LHCN-M2 (cell line): ENCODE data around the gene UBASH3B. TPM values are rescaled to one million over a fixed set of nuclear protein-coding genes. Genes with fewer than 3 reads are reported as not detected.

Experiments
- DNase-seq: peaks from one replicate; pipeline ENCODE4 v3.0.0-alpha.2; 2012; ENCODE audit warnings: low read depth
- total RNA-seq: library from RNA; depleted of rRNA; stranded (reverse); fragments of >200 nt; gene quantifications from 2 replicates; pipeline ENCODE4 v1.2.3, GENCODE V29; 2014

UBASH3B gene
- total RNA-seq, 1 experiment from 2014 or later: 8.0 TPM

- no peak for DNase-seq
Observed at GRCh38 chr11:122676638-122677037, 21.1 kb downstream of the UBASH3B start.

- DNase-seq: no peak
Observed at GRCh38 chr11:122677256-122677655, 21.7 kb downstream of the UBASH3B start.

DNA sequence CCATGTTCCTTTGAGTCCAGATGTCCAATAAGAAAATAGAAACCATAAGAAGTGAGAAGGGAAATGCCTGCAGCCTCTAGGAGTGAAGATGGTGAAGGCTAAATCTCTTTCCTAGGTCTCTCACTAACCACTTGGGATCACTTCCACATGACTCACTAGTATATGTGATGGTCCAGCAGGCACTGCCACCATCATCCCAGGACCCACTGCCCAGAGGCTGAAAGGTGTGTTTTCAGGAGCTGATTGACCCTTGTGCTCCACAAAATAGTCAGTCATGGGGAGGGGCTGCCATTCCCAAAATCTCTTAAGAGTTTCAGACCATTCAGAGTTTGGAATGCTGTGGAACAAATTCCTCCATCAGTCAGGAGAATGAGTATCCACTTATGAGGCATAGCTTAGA, 22.9 kb downstream of the UBASH3B start:
- DNase-seq: no peak

- no peak for DNase-seq
Observed at GRCh38 chr11:122679466-122679865, 23.9 kb downstream of the UBASH3B start.

DNA sequence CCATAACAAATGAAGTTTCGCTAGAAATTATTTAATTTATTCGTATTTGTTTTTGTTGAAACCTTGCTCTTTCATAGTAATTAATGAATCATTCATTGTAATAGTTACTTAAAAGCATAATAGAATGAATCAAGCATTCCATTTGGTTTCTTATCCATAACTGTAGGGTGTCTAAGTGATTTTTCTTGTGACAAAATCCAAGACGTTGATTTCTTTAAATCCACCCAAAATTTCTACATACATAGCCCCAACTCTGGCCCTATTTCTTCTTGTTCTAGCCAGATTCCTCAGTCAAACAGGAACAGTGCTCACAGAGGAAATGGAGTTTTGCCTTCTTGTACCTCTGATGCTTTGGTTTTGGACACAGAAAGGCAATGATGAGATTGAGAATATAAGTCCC, 25.5 kb downstream of the UBASH3B start:
- no peak for DNase-seq

DNA sequence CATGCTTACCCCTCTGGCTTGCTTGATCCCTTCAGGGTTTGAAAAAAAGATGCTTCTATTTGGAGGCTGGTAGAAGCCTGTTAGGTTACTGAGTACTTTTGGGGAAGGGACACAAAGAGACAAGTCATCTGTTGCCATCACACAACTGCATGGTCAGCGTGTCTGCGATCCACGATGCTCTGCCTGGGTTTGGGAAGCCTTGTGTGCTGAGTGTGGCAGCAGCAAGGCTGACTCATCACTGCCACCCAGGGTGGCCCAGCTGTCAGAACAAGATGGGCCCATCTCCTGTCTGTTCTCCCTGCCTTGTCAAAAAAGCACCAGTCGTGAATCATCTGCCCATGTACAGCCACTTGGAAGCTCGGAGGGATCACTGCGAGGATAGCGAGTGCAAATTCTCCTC, 26.2 kb downstream of the UBASH3B start:
- DNase-seq: peak; percentile 81

GRCh38 chr11:122682464-122682863, 26.9 kb downstream of the UBASH3B start:
- DNase-seq: no peak

DNA sequence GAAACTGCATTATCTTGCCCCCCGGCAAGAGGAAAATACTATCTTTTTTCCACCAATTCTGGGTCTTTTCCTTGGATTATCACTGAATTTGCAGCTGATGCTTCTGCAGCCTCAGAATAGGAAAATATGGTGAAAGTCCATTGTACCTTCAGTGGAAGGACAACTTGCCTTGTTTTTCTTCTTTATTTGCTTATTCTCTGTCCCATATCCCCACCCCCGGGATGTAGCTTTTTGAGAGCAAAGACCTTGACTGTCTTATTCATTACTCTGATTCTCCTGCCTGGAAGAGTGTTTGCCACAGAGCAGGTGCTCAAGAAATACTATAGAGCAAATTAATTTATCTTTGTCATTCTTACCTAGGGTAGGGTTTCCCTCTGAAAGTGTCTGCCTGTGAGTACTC, 29.5 kb downstream of the UBASH3B start:
- no peak for DNase-seq

- no peak for DNase-seq
Observed at GRCh38 chr11:122686111-122686510, 30.6 kb downstream of the UBASH3B start.

DNA sequence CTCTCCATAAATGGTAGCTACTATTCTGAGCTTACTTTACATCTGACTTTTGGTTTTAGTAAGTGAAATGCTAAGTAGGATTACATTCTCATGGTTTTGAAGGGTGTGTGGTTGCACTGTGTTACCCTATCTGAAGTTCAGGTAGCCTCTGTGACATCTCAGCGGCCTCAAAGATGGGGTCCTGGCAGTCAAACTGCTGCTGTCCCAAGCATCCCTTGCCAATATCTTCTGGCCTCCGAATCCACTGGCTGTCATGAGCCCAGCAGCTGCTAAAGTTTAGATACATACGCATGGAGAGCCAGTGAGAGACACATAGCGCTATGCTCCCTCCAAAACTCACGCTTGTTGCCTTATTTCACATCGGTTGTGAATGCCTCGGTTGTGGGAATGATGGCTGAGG, 34.9 kb downstream of the UBASH3B start:
- DNase-seq: no peak

GRCh38 chr11:122690801-122691548, 35.5 kb downstream of the UBASH3B start:
- DNase-seq: peak; percentile 73

- no peak for DNase-seq
Observed at GRCh38 chr11:122691549-122692150, 36.1 kb downstream of the UBASH3B start.

DNA sequence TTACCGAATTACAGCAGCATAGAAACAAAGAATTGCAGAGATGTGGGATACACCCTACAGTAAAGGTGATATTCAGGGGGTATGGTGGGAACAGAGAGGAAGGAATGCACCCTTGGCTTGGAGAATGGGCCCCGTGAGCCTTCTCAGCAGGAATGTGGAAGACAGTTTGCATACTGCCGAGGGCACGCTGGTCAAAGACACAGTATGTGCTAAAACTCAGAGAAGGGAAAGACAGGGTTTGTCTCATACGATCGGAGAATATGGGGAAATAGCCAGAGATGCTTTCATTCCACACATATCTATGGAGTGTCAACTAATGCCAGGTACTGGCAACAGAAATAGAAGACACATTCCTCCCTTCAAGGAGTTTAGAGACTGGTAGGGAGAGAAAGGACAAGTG, 36.9 kb downstream of the UBASH3B start:
- DNase-seq: no peak

- no peak for DNase-seq
Observed at GRCh38 chr11:122695076-122695615, 39.6 kb downstream of the UBASH3B start.

DNA sequence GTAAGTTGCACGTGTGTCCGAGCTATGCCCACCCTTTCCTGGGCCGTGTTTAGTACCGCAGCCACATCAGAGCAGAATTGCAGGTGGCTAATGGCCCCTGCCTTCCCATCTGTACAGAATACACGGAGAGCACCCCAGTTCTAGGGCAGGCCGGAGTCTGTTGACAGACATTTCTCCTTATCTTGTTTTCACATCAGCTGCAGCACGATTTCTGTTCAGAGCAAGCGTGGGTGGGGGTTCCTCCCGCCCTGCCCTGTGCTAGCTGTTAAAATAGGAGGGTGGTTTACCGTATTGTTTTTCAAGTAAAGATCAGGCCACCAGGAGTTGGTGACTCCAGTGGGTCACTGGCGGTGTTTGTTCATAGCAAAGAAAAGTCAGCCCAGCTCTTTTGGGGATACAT, 41.1 kb downstream of the UBASH3B start:
- no peak for DNase-seq

DNA sequence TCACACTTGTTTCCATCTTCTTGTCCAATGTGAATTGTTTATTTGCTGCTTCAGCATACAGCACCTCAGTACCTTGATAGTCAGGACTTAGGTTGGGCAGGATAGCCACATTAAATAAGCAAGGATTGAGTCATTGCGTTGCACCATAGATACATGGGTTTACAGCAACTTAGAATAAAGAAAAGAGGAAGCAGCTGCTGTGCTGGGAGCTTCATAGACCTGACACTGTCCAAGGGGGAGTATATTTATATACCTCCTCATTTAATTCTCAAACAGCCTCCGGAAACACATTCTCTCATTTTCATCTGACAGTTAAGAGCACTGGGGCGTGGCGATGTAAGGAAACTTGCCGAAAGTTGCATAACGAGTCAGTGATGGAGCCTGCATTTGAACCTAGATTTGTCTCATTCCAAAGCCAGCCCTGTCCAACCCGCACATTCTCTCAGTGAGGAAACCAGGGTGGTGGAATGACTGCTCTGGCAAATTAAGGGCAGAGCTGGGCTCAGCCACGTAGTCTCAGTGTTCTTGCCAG, 42.2 kb downstream of the UBASH3B start:
- DNase-seq: peak; percentile 59

DNA sequence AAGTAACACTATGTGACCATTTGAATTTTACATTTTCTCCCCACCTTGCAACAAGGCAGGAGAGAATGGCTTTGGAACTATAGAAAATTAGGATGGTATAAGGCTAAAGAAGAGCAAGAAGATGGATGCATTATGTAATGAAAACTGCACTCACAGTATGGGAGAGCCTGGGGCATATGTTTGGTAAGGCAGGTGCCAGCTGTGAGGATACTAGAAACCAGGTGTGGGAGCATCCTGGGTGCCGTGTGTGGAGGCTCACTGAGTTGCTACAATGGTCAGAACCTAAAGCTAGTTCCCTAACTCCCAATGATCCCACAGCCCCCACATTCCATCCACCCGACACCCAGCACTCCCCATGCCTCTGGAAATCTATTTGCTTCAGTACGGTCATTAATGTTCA, 42.9 kb downstream of the UBASH3B start:
- DNase-seq: no peak

- no peak for DNase-seq
Observed at GRCh38 chr11:122700666-122701065, 45.1 kb downstream of the UBASH3B start.

DNA sequence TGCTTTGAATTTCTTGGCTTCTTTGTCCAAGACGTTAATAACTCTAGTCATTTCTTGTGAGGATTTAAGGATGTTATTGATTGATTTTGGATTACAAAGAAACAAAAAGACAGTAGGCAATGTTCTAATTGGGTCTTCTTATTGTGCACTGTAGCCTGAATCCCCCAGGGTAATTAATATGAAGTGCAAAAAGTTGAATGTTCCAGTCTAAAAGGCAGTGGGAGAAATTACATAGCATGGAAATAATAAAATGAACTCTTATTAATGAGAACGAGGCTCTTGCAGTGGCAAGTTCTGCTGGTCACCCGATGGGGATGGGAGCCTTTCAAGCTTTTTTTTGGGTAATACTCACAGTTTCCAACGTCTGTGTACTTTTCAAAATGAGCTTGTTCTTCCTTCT, 45.6 kb downstream of the UBASH3B start:
- no peak for DNase-seq

GRCh38 chr11:122703541-122704272, 48.2 kb downstream of the UBASH3B start:
- DNase-seq: no peak

- DNase-seq: no peak
Observed at GRCh38 chr11:122705396-122705795, 49.9 kb downstream of the UBASH3B start.
